GM12872 (cell line): Measurements from ENCODE around the gene SAMD10.

Experiments used
- TF ChIP-seq, protein P1 (sequence below): IDR thresholded peaks from 3 replicates; pipeline ENCODE4 v1.5.1; 2011; ENCODE audit warnings: low read depth, mild to moderate bottlenecking, low read length, moderate library complexity; ENCODE audit not compliant: insufficient read depth

Gene SAMD10

DNA sequence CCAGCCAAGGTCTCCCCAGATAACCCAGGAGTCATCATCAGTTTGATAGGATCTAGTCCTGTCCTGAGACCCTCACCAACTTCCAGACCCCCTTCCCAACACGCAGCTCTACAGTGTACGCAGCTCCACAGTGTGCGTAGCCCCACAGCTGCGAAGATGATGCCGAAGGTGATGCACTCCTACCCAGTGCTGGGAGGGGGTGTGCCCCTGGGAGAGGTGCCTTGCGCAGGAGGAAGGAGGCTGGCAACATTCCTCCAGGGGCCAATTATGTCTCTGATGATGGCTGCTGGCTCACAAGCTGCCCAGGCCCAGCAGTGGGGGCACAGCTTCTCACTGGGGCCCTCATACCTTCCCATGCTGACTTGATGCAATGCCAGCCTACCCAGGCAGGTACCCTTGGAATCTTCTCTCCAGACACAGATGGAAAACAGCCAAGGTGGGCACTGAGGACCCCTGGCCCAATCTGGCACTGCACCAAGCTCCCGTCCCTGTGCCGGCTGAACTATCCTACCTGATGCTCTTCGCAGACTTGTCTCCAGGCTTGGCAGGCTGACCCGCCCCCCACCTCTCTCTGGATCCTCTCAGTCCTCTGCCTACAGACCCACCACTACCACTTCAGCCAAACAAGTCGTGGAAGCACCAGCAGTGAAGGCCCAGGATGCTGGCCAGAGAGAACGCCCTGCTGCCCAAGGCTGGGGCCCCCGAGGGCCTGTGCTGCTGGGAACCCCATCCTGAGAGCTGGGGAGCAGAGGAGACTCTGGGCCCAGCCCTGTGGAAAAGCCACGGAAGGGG, 11.1 kb downstream of the SAMD10 start:
- TF ChIP-seq, protein P1, sequence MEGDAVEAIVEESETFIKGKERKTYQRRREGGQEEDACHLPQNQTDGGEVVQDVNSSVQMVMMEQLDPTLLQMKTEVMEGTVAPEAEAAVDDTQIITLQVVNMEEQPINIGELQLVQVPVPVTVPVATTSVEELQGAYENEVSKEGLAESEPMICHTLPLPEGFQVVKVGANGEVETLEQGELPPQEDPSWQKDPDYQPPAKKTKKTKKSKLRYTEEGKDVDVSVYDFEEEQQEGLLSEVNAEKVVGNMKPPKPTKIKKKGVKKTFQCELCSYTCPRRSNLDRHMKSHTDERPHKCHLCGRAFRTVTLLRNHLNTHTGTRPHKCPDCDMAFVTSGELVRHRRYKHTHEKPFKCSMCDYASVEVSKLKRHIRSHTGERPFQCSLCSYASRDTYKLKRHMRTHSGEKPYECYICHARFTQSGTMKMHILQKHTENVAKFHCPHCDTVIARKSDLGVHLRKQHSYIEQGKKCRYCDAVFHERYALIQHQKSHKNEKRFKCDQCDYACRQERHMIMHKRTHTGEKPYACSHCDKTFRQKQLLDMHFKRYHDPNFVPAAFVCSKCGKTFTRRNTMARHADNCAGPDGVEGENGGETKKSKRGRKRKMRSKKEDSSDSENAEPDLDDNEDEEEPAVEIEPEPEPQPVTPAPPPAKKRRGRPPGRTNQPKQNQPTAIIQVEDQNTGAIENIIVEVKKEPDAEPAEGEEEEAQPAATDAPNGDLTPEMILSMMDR: no peak

DNA sequence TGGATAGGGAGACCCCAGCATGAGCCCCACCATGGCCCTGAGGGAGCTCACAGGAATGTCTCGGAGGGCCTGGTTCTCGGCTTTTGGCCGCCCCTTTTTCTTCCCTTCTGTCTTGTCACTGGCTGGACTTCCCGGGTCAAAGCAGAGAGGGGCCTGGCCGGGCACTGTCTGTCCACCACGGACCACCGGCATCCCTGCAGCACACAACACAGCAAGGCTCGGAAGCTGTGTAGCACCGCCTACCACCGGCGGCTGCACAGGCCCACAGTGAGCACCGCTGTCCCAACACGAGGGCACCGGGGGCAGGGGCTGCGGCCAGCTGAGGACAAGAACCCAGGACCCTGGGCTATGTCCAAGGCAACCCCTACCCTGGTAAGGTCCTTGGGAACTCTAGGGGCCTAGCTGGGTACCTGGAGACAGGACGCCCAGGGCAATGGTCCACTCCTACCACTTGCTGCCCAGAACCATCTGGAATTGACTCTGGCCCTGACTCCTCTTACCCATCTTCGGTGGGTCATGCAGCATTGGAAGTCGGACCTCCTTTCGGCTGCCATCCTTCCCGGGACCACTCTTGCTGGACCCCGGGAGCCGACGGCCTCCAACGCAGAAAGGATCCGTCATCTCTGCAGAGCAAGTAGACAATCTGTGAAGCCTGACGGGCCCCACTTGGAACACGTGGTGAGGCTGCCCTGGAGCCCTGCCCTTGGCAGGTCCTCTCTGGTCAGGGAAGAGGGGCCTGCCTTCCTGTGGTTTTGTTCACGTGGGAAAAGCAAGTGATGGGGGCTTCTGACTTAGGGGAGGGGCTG, 11.9 kb downstream of the SAMD10 start:
- TF ChIP-seq, protein P1: no peak

DNA sequence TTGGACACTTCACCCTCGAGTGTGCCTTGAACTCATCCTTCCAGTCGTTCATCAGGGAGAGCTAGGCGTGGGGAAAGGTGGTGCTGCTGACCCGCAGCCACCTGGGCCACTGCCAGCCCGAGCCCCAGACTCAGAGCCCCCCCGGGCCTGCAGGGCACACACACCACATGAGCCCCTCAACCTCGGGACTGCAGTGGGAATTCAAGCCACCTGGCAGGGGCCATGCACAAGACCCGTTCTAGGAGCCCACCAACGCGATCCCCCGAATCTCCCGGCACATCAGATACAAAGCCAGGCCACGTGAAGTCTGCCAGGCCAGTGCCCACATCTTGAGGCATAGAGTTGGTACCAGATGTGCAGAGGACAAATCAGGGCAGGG, 12.5 kb downstream of the SAMD10 start:
- TF ChIP-seq, protein P1: no peak

DNA sequence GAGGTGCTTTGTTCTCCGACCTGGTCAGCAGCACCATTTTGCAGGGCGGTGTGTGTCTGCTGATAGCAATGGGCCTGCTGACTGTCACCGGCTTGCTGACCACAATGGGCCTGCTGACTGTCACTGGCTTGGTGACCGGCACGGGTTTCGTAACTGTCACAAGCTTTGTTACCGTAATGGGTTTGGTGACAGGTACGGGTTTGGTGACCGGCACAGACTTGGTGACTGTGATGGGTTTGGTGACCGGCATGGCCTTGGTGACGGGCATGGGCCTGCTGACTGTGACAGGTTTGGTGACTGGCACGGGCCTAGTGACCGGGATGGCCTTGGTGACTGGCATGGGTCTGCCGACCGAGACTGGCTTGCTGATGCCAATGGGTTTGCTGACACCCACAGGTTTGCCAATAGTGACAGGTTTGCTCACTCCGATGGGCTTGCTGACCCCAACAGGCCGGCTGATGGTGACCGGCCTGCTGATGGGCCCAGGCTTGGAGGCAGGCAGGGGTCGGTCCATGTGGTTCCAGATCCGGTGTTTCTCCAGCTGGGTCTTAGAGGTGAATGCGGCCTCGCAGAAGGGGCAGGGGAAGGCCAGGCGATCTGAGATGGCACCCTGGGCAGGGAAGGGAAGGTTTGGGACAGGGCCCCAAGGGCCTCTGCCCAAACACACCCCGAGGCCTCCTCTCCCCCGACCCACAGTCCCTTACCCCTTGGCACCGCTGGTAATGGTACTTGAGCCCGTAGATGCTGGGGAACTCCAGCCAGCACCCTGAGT, 13.1 kb downstream of the SAMD10 start:
- TF ChIP-seq, protein P1: no peak

DNA sequence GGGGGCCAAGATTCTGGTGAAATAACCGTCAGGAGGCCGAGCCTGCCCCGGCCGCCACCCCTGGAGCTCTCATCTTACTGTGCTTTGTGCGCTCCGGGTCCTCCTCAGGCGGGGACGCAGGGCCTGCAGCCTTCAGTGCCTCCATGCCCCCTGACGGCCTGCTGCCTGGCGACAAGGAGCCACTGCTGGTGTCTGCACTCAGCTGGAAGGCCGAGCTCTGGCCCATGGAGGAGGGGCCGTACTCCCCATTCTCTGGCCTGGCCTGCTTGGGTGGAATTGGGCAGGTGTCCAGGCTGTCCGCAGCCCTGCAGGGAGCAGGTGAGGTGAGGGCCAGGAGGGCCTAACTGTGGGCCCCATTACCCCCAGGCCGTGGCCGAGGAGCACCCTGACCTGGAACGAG, 15.0 kb downstream of the SAMD10 start:
- TF ChIP-seq, protein P1: no peak

DNA sequence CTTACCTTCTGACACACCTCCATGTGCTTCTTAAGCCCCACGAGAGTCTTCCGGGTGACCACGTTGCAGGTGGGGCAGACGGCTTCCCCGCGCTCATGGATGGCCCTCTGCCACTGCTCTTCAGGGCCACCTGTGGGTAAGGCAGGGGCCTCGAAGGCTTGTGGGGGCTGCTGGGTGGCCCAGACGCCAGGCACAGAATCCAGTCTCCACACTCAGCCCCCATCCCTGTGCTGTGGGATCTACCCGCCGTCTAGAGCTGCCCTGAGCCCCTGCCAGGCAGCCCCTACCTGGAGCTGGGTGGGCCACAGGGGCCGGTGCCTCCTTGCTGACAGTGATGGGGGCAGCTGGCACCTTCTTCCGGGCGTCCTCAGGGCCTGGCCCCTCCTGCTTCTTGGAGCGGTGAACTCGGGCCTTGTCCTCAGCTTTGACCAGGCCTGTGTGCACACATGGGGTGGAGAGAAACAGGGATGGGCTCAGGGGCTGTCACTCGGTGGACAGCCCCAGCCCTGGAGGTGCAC, 15.6 kb downstream of the SAMD10 start:
- TF ChIP-seq, protein P1: no peak

DNA sequence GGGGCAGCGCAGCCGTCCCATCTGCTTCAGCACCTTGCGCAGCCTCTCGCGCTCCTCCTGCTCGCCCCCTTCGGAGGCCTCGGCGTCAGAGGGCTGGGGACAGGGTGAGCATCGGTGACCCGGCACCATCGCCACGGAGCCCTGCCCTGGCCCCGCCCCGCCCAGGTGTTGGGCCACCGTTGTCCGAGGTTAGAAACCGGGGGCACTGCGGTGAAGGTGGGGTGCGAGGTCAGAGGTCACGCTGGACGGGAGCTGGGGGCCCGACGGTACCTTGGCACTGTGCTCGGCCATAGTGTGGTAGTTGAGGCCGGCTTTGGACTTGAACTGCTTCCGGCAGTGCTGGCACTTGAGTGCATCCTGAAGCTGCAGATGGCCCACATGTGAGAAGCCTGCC, 16.1 kb downstream of the SAMD10 start:
- TF ChIP-seq, protein P1: no peak
